ENCODE measurements around the gene PCYOX1L.

Gene PCYOX1L

GRCh38 chr5:149407323-149408251, 49.7 kb downstream of the PCYOX1L start:
- DNase-seq (ENCODE audit: low read depth in 2 of 2) = no peak

GRCh38 chr5:149408252-149409099, 50.6 kb downstream of the PCYOX1L start:
- no peak for DNase-seq (ENCODE audit: low read depth in 2 of 2)

- no peak for DNase-seq (ENCODE audit: low read depth in 2 of 2)
Measured at GRCh38 chr5:149409268-149409948, 51.6 kb downstream of the PCYOX1L start.

GRCh38 chr5:149410071-149410470, 52.2 kb downstream of the PCYOX1L start:
- DNase-seq (ENCODE audit: low read depth in 2 of 2) = no peak

- no peak for DNase-seq (ENCODE audit: low read depth in 2 of 2)
Measured at GRCh38 chr5:149410721-149411432, 53.0 kb downstream of the PCYOX1L start.

- DNase-seq (ENCODE audit: low read depth in 2 of 2) = no peak
Measured at GRCh38 chr5:149411738-149412519, 54.1 kb downstream of the PCYOX1L start.

- DNase-seq (ENCODE audit: low read depth in 2 of 2) = no peak
Measured at GRCh38 chr5:149412783-149413476, 55.1 kb downstream of the PCYOX1L start.

GRCh38 chr5:149413477-149414210, 55.8 kb downstream of the PCYOX1L start:
- DNase-seq (ENCODE audit: low read depth in 2 of 2) = no peak

GRCh38 chr5:149414405-149415065, 56.7 kb downstream of the PCYOX1L start:
- DNase-seq (ENCODE audit: low read depth in 2 of 2) = no peak

- no peak for DNase-seq (ENCODE audit: low read depth in 2 of 2)
Measured at GRCh38 chr5:149415066-149415967, 57.5 kb downstream of the PCYOX1L start.

- no peak for DNase-seq (ENCODE audit: low read depth in 2 of 2)
Measured at GRCh38 chr5:149416987-149417710, 59.3 kb downstream of the PCYOX1L start.

- DNase-seq (ENCODE audit: low read depth in 2 of 2) = no peak
Measured at GRCh38 chr5:149417711-149418368, 60.0 kb downstream of the PCYOX1L start.

GRCh38 chr5:149418910-149419531, 61.2 kb downstream of the PCYOX1L start:
- no peak for DNase-seq (ENCODE audit: low read depth in 2 of 2)

Measured in activated CD8-positive, alpha-beta memory T cell treated with anti-CD3 and anti-CD28 coated beads for 4 hours (primary cell).